ENCODE measurements around the gene ARHGAP26. TPM values are rescaled to one million over a fixed set of nuclear protein-coding genes. Genes with fewer than 3 reads are reported as not detected.

The ARHGAP26 gene
- total RNA-seq, 4 donors from 2014 or later: 35.0 to 72.2 (median 44.0) TPM

- no peak for TF ChIP-seq CTCF (IDR thresholded peaks at IDR 0.05; ENCODE audit: low read depth)
These were observed 330.9 kb downstream of the ARHGAP26 start for GRCh38 chr5:143101121-143101520.

GRCh38 chr5:143101725-143102386, 331.7 kb downstream of the ARHGAP26 start:
- TF ChIP-seq CTCF (IDR thresholded peaks at IDR 0.05; ENCODE audit: low read depth): no peak

- no peak for TF ChIP-seq CTCF (IDR thresholded peaks at IDR 0.05; ENCODE audit: low read depth)
These were observed 332.2 kb downstream of the ARHGAP26 start for GRCh38 chr5:143102411-143102810.

- TF ChIP-seq CTCF (IDR thresholded peaks at IDR 0.05; ENCODE audit: low read depth): no peak
These were observed 335.2 kb downstream of the ARHGAP26 start for GRCh38 chr5:143105216-143105905.

GRCh38 chr5:143106174-143106573, 336.0 kb downstream of the ARHGAP26 start:
- TF ChIP-seq CTCF (IDR thresholded peaks at IDR 0.05; ENCODE audit: low read depth): no peak

GRCh38 chr5:143108498-143109128, 338.4 kb downstream of the ARHGAP26 start:
- no peak for TF ChIP-seq CTCF (IDR thresholded peaks at IDR 0.05; ENCODE audit: low read depth)

- no peak for TF ChIP-seq CTCF (IDR thresholded peaks at IDR 0.05; ENCODE audit: low read depth)
These were observed 340.4 kb downstream of the ARHGAP26 start for GRCh38 chr5:143110591-143110990.
